T-helper 1 cell (primary cell): ENCODE measurements around the gene CIBAR2.
"Not testable (repeated sequence)": the region's sequence is repeated elsewhere in the genome, so short reads cannot be mapped to it uniquely, and the experiment has no call there.

Experiments used
- DNase-seq, 5 donors: peaks; one replicate each; pipeline ENCODE4 v3.0.0-alpha.2; 2012 to 2020

The CIBAR2 gene

GRCh38 chr16:85127379-85127723 lies 15.1 kb upstream of the CIBAR2 start:
- no peak for DNase-seq

DNA sequence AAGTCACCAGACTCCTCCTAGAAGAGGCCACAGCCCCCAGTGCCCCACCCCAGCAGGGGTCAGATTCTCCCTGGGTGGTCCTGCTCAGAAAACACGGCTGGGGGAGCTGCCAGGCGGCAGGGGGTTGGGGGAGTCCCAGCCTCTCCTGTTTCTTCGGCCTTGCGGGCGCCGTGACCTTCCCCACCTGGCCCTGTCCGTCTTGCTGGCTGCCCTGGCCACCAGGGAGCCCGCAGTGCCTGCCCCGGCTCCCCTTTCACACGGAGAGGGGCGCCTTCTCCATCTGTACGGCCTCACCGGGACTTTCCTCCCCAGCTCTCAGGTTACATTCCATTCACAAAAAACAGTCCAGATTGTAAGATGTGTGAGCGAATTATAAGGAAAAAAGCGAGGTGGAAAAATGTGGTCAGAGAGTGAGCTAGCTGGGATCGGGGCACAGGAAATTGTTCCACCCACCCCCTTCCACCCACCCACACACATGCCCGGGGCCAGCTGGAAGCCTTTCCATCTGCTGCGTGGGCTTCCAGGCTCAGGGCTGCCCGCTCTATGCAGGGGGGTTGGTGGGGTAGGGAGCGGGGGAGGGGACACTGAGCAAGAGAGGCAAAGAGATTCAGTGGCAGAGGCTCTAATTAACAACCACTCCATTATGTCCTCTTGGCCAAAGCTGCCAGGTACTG lies 14.6 kb upstream of the CIBAR2 start:
- DNase-seq: no peak

- no peak for DNase-seq
Measured at GRCh38 chr16:85126394-85126704, 14.1 kb upstream of the CIBAR2 start.

- DNase-seq: no peak
Measured at GRCh38 chr16:85125570-85126393, 13.5 kb upstream of the CIBAR2 start.

- DNase-seq: no peak
Measured at GRCh38 chr16:85124636-85125346, 12.5 kb upstream of the CIBAR2 start.

- DNase-seq: no peak
Measured at GRCh38 chr16:85123891-85124635, 11.8 kb upstream of the CIBAR2 start.

DNA sequence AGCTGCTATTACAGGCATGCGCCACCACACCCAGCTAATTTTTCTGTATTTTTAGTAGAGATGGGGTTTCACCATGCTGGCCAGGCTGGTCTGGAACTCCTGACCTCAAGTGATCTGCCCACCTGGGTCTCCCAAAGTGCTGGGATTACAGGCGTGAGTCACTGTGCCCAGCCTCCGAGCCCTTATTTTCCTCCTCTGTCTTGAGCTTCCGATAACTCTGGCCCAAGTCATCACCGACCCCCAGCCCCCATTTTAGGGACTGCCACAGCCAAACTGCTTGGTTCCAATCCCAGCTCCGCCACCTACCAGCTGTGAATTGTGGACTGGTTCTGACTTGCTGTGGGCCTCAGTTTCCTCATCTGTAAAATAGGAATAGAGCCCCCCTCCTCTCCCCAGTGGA lies 11.2 kb upstream of the CIBAR2 start:
- DNase-seq: not testable (repeated sequence)

DNA sequence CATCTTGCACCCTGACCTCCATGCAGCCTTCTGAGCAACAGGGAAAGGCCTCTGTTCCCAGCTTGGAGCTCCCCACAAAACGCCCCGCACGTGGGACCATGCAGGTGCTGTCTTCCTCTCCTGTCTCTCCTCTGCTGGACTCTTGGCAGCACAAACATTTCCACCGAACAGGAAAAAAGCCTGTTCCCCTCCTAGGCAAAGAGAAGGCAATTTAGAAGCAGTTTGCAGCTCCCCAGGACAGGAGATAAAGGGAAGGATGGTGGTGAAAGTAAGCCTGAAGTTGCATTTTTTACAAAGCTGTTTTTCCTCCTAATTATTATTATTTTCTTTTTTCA lies 7.7 kb upstream of the CIBAR2 start:
- no peak for DNase-seq

- no peak for DNase-seq
Measured at GRCh38 chr16:85117418-85117817, 5.1 kb upstream of the CIBAR2 start.

- DNase-seq: peak; percentile 45 to 70 (median 56)
Measured at GRCh38 chr16:85114909-85115567, 2.8 kb upstream of the CIBAR2 start.

GRCh38 chr16:85113913-85114312 lies 1.6 kb upstream of the CIBAR2 start:
- no peak for DNase-seq

DNA sequence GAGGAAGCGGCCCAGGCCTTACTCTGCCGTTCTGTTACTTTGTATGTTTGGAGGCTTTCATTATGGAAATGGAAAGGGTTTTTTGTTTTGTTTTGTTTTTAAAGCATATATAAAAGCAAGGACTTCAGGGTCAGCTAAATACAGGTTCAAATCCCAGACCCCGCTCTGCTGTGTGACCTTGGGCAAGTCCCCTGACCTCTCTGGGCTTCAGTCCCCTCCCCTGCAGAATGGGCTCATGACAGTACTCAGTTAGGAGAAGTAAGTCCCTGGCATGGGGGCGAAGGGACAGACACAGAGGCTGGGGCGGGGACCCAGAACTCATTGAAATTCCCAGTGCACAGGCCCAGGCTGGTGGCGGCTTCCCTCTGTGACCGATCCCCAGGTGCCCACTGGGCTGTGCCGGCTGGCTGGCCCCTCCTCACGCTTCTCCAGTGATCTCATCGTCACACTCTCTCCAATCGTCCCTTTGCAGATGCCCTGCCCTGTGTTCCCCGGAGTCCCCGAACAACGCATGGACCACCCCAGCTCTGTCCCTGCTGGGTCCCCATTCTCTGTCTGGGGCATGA lies 979 bp upstream of the CIBAR2 start:
- no peak for DNase-seq

DNA sequence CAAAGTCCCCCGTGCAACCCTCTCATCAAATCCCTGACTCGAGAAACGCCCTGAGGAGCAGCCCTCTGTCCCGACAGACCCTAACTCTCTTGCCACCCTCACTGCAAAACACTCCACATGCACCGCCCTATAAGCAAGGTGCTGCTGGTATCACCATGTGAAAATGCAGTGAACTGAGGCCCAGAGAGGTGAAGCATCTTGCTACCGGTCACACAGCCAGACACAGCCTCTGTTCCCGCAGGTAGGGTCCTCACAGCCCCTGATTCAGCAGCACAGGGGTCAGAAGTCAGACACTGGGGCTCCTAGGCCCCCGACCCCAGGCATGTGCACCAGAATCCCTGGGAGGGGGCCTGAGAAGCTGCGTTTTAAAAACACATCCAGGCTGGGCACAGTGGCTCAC lies 1.1 kb downstream of the CIBAR2 start:
- no peak for DNase-seq

DNA sequence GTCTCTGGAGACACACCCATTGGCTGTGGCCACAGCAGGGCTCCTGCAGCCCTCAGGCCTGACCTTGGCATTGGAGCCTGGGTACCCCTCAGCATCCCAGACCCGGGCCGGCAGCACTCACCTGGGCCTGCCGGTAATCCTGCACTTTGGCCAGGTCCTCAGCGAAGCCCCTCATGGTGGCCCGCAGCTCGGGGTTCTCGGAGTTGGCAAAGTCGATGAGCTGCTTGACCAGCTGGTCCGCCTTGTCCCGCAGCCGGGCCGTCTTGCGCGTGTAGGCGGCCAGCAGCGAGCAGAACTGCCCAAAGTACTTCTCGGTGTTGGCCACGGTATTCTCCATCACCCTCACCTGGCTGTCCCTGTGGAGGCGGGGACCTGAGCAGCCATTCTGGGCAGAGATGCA lies 2.2 kb downstream of the CIBAR2 start:
- DNase-seq: no peak

- no peak for DNase-seq
Measured at GRCh38 chr16:85107532-85107931, 4.7 kb downstream of the CIBAR2 start.

DNA sequence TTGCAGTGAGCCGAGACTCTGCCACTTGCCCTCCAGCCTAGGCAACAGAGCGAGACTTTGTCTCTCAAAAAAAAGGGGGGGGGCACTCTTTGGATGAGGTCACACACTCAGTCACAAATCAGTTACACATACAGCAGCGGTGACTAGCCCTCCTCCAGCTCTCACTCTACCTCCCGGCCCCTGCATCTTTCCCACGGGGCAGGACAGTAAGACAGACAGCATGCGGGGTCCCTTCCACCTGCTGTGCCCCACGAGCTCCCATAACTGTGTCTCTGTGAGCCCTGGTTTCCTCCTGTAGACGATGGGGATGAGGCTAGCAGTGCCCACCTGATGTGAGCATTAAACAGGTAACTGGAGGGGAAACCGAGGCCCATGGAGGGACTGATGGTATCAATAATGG lies 5.2 kb downstream of the CIBAR2 start:
- DNase-seq: no peak

GRCh38 chr16:85105475-85105874 lies 6.8 kb downstream of the CIBAR2 start:
- no peak for DNase-seq

DNA sequence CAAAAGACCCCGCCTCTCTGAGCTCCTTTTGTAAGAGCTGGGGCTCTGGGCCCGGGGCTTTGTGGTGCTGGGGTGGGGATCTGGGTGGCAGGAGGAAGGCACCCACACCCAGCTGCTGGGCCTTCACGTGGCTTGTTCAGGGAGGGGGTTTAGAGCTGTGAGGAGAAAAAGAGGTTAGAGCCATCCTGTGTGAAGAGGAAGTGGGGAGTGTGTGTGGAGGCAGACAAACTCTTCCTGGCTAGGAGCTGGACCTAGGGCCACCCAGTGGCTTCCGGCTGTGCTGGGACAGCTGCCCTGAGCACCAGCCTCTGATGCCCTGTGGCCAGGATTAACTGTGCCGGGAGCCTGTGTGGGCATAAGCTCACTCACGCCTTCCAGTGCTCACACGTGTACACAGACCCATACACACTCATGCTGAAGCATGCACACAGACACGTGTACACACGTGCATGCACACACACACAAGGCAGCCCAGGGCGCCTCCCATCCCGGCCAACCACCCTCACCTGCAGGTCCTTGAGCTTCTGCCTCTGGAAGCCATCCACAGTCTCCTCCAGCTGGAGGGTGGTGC lies 7.4 kb downstream of the CIBAR2 start:
- peak in 1 of 5 donors; percentile 39 for DNase-seq

GRCh38 chr16:85104147-85104546 lies 8.1 kb downstream of the CIBAR2 start:
- no peak for DNase-seq

DNA sequence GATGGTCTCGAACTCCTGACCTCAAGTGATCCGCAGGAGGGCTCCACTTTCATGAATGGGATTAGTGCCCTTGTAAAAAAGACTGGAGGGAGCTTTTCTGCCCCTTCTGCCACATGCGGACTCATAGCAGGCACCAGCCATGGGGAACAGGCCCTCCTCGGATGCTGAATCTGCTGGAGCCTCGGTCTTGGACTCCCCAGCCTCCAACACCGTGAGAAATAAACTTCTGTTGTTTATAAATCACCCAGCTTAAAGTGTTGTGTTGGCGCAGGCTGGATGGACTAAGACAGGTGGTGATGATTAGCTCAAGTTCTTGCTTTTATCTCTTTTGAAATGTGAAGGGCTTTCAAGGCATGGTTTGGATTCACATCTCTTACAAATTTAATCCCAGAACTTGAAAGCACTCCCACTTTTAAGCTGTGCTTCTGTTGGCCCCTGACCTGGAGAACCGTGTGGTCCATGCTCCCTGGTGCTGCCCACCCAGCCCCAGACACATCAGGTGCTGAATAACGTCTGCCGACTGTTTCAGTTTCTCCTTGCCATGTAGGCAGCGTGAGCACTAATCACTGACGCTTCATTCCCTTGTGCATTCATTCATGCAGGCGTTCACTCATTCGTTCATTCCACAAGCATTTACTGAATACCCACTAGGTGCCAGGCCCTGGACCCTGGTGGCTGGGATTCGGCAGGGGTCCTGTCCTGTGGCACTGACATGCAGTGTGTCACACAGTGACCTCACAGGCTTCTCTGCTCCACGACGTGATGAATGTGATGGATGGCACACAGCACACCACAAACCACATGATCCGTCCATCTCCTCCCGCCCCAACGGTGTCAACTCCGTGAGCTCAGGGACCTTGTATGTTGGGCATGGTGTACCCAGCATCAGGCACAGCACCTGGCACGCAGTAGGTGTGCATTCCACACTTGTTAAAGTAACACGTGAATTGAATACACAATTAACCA lies 8.9 kb downstream of the CIBAR2 start:
- DNase-seq: no peak
